Measurements from ENCODE around the gene M1AP.

The M1AP gene, protein sequence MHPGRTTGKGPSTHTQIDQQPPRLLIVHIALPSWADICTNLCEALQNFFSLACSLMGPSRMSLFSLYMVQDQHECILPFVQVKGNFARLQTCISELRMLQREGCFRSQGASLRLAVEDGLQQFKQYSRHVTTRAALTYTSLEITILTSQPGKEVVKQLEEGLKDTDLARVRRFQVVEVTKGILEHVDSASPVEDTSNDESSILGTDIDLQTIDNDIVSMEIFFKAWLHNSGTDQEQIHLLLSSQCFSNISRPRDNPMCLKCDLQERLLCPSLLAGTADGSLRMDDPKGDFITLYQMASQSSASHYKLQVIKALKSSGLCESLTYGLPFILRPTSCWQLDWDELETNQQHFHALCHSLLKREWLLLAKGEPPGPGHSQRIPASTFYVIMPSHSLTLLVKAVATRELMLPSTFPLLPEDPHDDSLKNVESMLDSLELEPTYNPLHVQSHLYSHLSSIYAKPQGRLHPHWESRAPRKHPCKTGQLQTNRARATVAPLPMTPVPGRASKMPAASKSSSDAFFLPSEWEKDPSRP

DNA sequence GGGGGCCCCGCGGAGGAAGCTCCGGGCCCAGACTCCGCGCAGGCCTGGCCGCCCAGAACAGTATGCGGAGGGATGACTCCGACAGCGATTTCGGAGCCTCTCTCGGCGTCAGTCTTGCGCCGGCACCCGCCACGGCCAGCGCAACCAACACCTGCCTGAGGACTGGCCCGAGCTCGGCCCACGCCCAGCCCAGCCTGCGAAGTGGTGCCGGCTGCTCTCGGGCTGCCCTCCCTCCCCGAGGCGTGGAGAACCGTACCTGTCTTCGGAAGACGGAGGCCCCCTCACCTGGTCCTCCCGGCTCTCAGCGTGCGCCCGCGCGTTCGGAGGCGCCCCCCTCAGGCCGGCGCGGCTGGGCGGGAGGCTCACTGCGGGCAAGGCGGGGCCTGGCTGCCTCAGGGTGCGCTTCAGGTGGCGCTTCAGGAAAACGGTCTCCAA, at the start of gene M1AP:
TSS of gene M1AP (minus strand) at position 322 of the 435 bp plus-strand sequence. CDS start 8,055 bp downstream, outside the sequence.
- H3K27ac ChIP-seq: no peak within 1 kb of the TSS
- no peak for DNase-seq (ENCODE audit: low read depth, low spot score)

DNA sequence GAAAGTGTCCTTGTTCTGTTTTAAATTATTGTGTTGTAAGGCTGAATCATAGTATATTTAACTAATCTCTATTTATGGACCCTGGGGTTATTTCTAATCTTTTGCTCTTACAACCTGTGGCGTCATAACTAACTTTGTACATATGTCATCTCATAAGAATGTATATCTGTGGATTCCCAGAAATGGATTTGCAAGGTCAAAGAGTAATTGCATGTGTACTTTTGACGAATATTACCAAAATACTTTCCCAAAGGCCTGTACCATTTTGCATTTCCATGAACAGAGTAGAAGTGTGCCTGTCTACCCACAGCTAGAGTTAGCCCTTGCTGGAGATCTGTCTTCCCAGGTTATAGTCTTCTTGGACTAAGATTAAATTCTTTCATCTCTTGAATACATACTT, 48.7 kb upstream of the M1AP start:
- DNase-seq (ENCODE audit: low read depth, low spot score): no peak
- peak overlapping the region; percentile 26 for H3K27ac ChIP-seq

DNA sequence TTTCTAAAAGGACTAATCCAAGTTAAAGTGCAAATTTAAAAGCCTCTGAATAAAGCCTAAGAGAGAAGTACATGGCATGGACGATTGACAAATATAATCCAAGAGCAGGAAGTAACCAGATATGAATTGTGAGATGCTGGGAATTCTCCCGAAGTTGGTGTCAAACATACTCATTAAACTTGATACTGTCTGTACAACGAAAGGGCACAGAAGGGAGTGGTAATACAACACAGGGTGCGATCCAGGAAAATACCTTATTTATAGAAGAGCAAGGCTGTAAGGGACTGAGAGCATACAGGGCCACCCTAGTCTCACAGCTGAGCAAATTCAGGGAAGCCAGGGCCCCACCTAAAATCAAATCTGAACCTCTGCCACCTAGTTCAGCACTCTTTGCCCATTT, 47.5 kb upstream of the M1AP start:
- H3K27ac ChIP-seq: no peak overlapping the region
- no peak for DNase-seq (ENCODE audit: low read depth, low spot score)

DNA sequence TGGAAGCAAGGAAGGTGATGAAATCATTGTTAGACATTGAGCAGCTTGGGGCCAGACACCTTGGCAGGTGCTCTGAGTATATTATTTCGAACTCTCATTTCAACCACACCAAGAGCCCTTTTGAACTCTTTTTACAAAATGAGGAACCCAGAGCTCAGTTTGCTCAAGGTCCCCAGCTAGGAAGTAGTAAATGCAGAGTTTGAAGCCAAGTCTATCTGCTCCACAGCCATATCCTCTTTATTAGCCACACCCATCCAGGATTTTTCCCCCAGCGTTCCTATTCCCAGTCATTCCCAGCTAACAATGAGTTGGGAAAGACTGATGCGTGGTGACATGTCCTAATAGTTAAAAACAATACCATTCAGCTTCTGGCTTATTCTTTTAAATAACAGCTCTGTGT, 46.2 kb upstream of the M1AP start:
- peak overlapping the region; percentile 57 for H3K27ac ChIP-seq
- DNase-seq (ENCODE audit: low read depth, low spot score): no peak

- no peak for DNase-seq (ENCODE audit: low read depth, low spot score)
- H3K27ac ChIP-seq: peak overlapping the region; percentile 57
These were observed 45.5 kb upstream of the M1AP start for GRCh38 chr2:74693668-74694067.

GRCh38 chr2:74693213-74693612, 45.1 kb upstream of the M1AP start:
- H3K27ac ChIP-seq: peak overlapping the region; percentile 57
- no peak for DNase-seq (ENCODE audit: low read depth, low spot score)

DNA sequence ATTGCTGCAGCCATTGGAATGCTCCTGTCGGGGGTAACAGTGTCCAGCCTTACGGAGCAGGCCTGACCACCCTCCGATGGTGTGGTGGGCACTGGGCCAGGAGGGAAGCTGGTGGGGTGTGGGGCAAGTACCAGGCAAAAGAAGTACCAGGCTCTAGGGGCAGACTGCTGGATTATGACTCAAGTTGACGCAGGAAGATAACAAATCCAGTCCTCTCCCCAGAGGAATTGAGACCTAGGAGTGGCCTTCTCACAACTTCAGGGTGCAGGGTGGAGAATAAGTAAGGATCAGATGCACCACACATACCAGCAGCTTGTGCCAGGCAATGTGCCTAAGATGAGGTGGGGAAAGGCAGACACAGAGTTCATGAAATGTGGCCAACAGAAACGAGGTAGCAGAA, 43.8 kb upstream of the M1AP start:
- H3K27ac ChIP-seq: no peak overlapping the region
- DNase-seq (ENCODE audit: low read depth, low spot score): no peak

- DNase-seq (ENCODE audit: low read depth, low spot score): no peak
- no peak overlapping the region for H3K27ac ChIP-seq
These were observed 42.4 kb upstream of the M1AP start for GRCh38 chr2:74690571-74690970.

DNA sequence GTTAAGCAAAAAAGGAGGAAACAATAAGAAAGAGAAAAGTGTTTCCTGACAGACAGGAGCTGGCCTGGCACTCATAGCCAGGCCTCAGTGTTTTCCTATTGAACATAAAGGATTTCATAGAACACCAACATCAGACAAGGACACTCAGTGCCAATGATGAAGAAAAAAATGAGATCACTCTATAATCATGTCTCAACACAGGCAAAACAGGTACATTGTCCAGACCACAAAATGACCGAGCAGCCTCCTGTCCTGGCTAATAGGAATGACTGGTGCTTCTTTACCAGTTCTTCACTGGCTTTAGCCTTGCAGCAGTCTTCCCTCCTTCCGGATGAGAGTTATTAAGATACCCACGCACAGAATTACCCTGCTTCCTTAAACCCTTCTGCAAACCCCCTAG, 41.5 kb upstream of the M1AP start:
- peak; percentile 20 for DNase-seq (ENCODE audit: low read depth, low spot score)
- H3K27ac ChIP-seq: peak overlapping the region; percentile 1

DNA sequence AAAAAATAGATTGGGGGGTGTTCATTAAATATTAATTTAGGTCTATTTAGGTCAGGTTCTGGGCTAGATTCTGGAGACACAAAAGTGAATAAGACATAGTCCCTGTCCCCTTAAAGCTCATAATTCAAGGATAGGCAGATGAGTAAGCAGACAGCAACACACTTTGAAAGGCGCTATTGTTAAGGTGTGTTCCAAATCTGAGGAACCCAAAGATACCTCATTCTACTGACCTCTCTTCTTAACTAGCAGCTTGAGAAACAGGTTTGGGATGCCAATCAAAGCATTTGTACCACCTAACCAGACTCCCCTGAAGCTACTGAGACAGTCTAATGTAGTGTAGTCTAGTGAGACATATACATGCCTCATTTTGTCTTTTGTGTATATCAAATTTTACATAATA, 40.8 kb upstream of the M1AP start:
- peak; percentile 22 for DNase-seq (ENCODE audit: low read depth, low spot score)
- peak overlapping the region; percentile 1 for H3K27ac ChIP-seq

GRCh38 chr2:74685408-74685807, 37.3 kb upstream of the M1AP start:
- H3K27ac ChIP-seq: no peak overlapping the region
- DNase-seq (ENCODE audit: low read depth, low spot score): no peak

GRCh38 chr2:74682501-74682900, 34.4 kb upstream of the M1AP start:
- no peak for DNase-seq (ENCODE audit: low read depth, low spot score)
- no peak overlapping the region for H3K27ac ChIP-seq

DNA sequence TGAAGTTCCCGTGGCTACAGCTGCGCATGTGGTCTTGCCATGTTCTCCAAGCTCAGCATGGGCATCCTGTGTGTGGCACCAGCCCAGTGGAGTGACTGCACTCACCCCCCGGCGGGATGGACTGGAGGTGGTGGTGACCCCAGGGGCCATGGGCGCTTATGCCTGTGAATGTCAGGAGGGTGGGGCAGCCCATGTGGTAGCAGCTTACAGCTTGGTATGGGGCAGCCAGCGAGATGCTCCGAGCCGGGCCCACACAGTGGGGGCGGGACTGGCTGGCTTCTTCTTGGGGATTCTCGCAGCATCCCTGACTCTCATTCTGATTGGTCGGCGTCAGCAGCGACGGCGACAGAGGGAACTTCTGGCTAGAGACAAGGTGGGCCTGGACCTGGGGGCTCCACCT, 31.5 kb upstream of the M1AP start:
- H3K27ac ChIP-seq: no peak overlapping the region
- no peak for DNase-seq (ENCODE audit: low read depth, low spot score)

- no peak overlapping the region for H3K27ac ChIP-seq
- DNase-seq (ENCODE audit: low read depth, low spot score): no peak
These were observed 28.2 kb upstream of the M1AP start for GRCh38 chr2:74676331-74676730.

GRCh38 chr2:74675090-74675489, 27.0 kb upstream of the M1AP start:
- no peak for DNase-seq (ENCODE audit: low read depth, low spot score)

GRCh38 chr2:74673826-74674528, 25.8 kb upstream of the M1AP start:
- DNase-seq (ENCODE audit: low read depth, low spot score): no peak

More at GRCh38 chr2:74675090-74675489, 27.0 kb upstream of the M1AP start:
- no peak overlapping the region for H3K27ac ChIP-seq

GRCh38 chr2:74671479-74671878, 23.3 kb upstream of the M1AP start:
- no peak overlapping the region for H3K27ac ChIP-seq
- peak; percentile 10 for DNase-seq (ENCODE audit: low read depth, low spot score)

More at GRCh38 chr2:74673826-74674528, 25.8 kb upstream of the M1AP start:
- no peak overlapping the region for H3K27ac ChIP-seq

- H3K27ac ChIP-seq: no peak overlapping the region
- DNase-seq (ENCODE audit: low read depth, low spot score): no peak
These were observed 22.1 kb upstream of the M1AP start for GRCh38 chr2:74670263-74670662.

DNA sequence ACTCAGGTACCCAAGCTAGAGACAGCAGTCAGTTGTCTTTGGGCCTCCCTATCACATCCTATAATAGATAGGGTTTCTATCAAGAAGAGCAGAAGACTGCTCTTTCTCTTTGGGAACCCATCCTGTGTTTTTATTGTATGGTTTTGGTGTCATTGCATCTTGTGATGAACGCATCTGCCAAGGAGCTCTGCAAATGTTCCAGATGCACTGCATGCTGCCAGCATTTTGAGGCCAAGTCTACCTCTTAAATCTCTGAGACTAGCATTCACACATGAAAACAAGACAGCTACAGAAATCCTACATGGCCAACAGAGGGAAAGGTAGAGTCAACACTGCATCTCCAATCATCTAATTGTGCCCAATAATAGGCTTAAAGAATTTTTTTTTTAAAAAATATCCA, 20.0 kb upstream of the M1AP start:
- no peak overlapping the region for H3K27ac ChIP-seq
- no peak for DNase-seq (ENCODE audit: low read depth, low spot score)

- H3K27ac ChIP-seq: no peak overlapping the region
- DNase-seq (ENCODE audit: low read depth, low spot score): no peak
These were observed 11.3 kb upstream of the M1AP start for GRCh38 chr2:74659462-74659861.

DNA sequence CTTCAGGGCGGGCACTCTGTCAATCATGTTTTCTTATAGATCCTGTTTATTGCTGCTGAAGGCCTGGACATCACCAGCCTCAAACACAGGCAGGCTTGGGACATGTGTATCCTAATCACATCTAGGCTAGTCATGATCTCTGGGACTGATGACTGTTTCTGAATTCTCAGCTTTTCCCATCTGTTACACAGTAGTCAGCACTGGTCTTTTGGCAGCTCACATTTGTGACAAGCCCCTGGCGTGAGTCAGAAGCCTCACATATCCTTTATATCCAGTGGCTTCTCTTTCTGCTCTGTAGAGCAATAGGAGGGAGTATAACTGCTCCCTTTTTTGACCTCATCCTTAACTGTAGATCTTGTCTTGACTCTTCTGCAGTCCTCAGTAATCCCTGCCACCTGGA, 10.4 kb upstream of the M1AP start:
- H3K27ac ChIP-seq: no peak overlapping the region
- DNase-seq (ENCODE audit: low read depth, low spot score): no peak

All from epithelial cell of prostate (primary cell).